K562 (cell line): ENCODE measurements around the gene ZMYM2. TPM values are rescaled to one million over a fixed set of nuclear protein-coding genes. Genes with fewer than 3 reads are reported as not detected.

Experiments
- CEBPB ChIP-seq: fragments of 450-650 bp; IDR thresholded peaks from 2 replicates; pipeline ENCODE4 v1.6.1; 2016; ENCODE audit warnings: missing genetic modification characterization, missing compliant biosample characterization
- CTCFL ChIP-seq: IDR thresholded peaks from 2 replicates; pipeline ENCODE4 v1.6.1; 2011; ENCODE audit warnings: borderline replicate concordance, low read depth, mild to moderate bottlenecking, moderate library complexity, low read length; ENCODE audit not compliant: insufficient read depth, poor library complexity, severe bottlenecking
- FOS ChIP-seq: IDR thresholded peaks from 3 replicates; pipeline ENCODE4 v1.6.1; 2011; ENCODE audit not compliant: insufficient read length; ENCODE audit errors: extremely low read depth
- NCOA4 ChIP-seq: fragments of 450-650 bp; IDR thresholded peaks from 2 replicates; pipeline ENCODE4 v1.6.1; 2018; ENCODE audit warnings: mild to moderate bottlenecking; ENCODE audit not compliant: partially characterized antibody
- RAD21 ChIP-seq, 2 experiments: fragments of 250-450 bp in 1 of 2; fragments of 450-650 bp in 1 of 2; sonication (Bioruptor Pico) in 1 of 2; formaldehyde crosslinking in 1 of 2; IDR thresholded peaks in 1 of 2; conservative IDR thresholded peaks in 1 of 2; 2 replicates each; pipeline versions ENCODE4 v1.4.0 to v1.8.0; 2020 to 2022; ENCODE audit warnings: mild to moderate bottlenecking in 2 of 2, moderate library complexity in 1 of 2
- RBM25 ChIP-seq: fragments of 200-400 bp; formaldehyde crosslinking; IDR thresholded peaks from 2 replicates; pipeline ENCODE4 v1.6.1; 2018; ENCODE audit warnings: low read length, low read depth, moderate library complexity; ENCODE audit not compliant: severe bottlenecking
- SMAD3 ChIP-seq: fragments of 450-650 bp; formaldehyde crosslinking; conservative IDR thresholded peaks from 2 replicates; pipeline ENCODE4 v1.4.0; 2020; ENCODE audit warnings: mild to moderate bottlenecking
- SNAPC5 ChIP-seq: fragments of 250-450 bp; sonication (Bioruptor Pico); IDR thresholded peaks from 2 replicates; pipeline ENCODE4 v1.8.0; 2021; ENCODE audit warnings: moderate library complexity, mild to moderate bottlenecking, inconsistent platforms
- SUPT5H ChIP-seq: fragments of 450-650 bp; IDR thresholded peaks from 2 replicates; pipeline ENCODE4 v1.6.1; 2016
- THRAP3 ChIP-seq: fragments of 450-650 bp; IDR thresholded peaks from 2 replicates; pipeline ENCODE4 v1.6.1; 2016; ENCODE audit warnings: mild to moderate bottlenecking, inconsistent platforms, borderline replicate concordance
- VEZF1 ChIP-seq: fragments of 200-800 bp; sonication (Bioruptor generic); IDR thresholded peaks from 2 replicates; pipeline ENCODE4 v1.6.1; 2017; ENCODE audit warnings: missing genetic modification characterization, missing compliant biosample characterization
- ZHX1 ChIP-seq: fragments of 150-350 bp; conservative IDR thresholded peaks from 2 replicates; pipeline ENCODE4 v1.6.1; 2014; ENCODE audit warnings: low read length
- ZMIZ1 ChIP-seq, 2 experiments: fragments of 150-350 bp in 1 of 2; IDR thresholded peaks; 2 replicates each; pipeline ENCODE4 v1.6.1; 2012 to 2016; ENCODE audit warnings: low read depth in 2 of 2, low read length in 2 of 2, mild to moderate bottlenecking in 1 of 2, moderate library complexity in 1 of 2
- ZSCAN29 ChIP-seq: fragments of 450-650 bp; IDR thresholded peaks from 2 replicates; pipeline ENCODE4 v1.6.1; 2017
- polyA plus RNA-seq, 8 experiments: library from polyadenylated mRNA; depleted of rRNA in 4 of 8; stranded (reverse) in 5 of 8; unstranded in 3 of 8; fragments of >200 nt; fragmentation: Nextera tagmentation in 2 of 8; fragmentation: Illumina TruSeq in 1 of 8; extraction: Ambion mirVana in 2 of 8; extraction: Trizol in 1 of 8; gene quantifications; 2 replicates each; pipeline versions ENCODE4 v1.2.1 to v1.2.3, GENCODE V29; 2011 to 2014; ENCODE audit warnings: inconsistent platforms in 1 of 8, missing spikeins in 1 of 8
- total RNA-seq, 7 experiments: library from RNA; depleted of rRNA in 6 of 7; stranded (reverse); fragments of >200 nt in 6 of 7; fragmentation: Illumina TruSeq in 2 of 7; extraction: Trizol in 2 of 7; gene quantifications; 2 replicates each; pipeline versions ENCODE4 v1.2.1 to v1.2.3, GENCODE V29; 2011 to 2021; ENCODE audit warnings: low replicate concordance in 1 of 7

The ZMYM2 gene
- total and polyA plus RNA-seq, 9 of the 15 experiments (the other 6 are each of a cell fraction or from before 2014, with no cell fraction given), result 5.0 to 48.8 (median 26.8) TPM

- TF ChIP-seq ZMIZ1 (IDR thresholded peaks at IDR 0.05; ENCODE audit: low read depth in 2 of 2, low read length in 2 of 2) (no peak), ZHX1 (no peak), SNAPC5 (CRISPR knock-in tag) (no peak), FOS (no peak), THRAP3 (no peak), RBM25 (no peak), SUPT5H (no peak), SMAD3 (CRISPR knock-in tag) (no peak), VEZF1 (peak; percentile 84), CEBPB (tag) (0 out of 2 replicates have a peak, but pooled peaks have one; percentile 7), CTCFL (peak; percentile 41), RAD21 (CRISPR knock-in tag; conservative IDR thresholded peaks at IDR 0.05 in 1 of 2, IDR thresholded peaks at IDR 0.05 in 1 of 2) (peak; percentile 26 to 46; a peak in 3 of 4 replicates), NCOA4 (no peak), ZSCAN29 (no peak)
These were observed 1.5 kb downstream of the ZMYM2 start (continued) for GRCh38 chr13:19959831-19960652.
